K562 (cell line): Measurements from ENCODE around the gene MAB21L4. TPM values are rescaled to one million over a fixed set of nuclear protein-coding genes. Genes with fewer than 3 reads are reported as not detected.

Source experiments
- ATAC-seq: fragments of 200-7000 bp; cut with Tn5 transposase; 3 replicates; pipeline ENCODE4 v1.9.1; 2020; ENCODE audit warnings: moderate library complexity
- BruUV-seq: library from RNA; stranded (reverse); fragments of 400-500 nt; replicated peaks from 2 replicates; lab custom pipeline; 2021; lab: Mats Ljungman, UMichigan
- CTCF ChIA-PET: fragments of 300-600 bp; formaldehyde crosslinking; extraction: SDS; loops from one replicate; lab custom pipeline; 2021; ENCODE audit warnings: low intra/inter-chr PET ratio; lab: Yijun Ruan, JAX
- POLR2A ChIA-PET: fragments of 300-600, 350-650 bp; sonication (Branson Sonifier 250); formaldehyde crosslinking; extraction: SDS; loops from one replicate; lab custom pipeline; 2021; ENCODE audit warnings: antibody characterized with exemption, inconsistent platforms; lab: Yijun Ruan, JAX
- DNase-seq, 4 experiments: peaks; one replicate each; pipeline versions ENCODE4 v3.0.0 to v3.0.0-alpha.2; 2011 to 2018; ENCODE audit warnings: low spot score in 3 of 4, mixed read lengths in 3 of 4; ENCODE audit errors: extremely low read depth in 1 of 4
- FAIRE-seq: peaks from 2 replicates; lab custom pipeline; 2011; peaks lifted over from hg19 to GRCh38; lab: Jason Lieb, UNC
- H2AFZ ChIP-seq: 2 replicates; pipeline ENCODE4 v1.6.0; 2011; ENCODE audit warnings: low read depth, low read length, control low read depth, inconsistent platforms
- H3K27ac ChIP-seq: fragments of 200-600 bp; 3 replicates; pipeline ENCODE4 v1.8.0; 2011; ENCODE audit warnings: low read depth, mild to moderate bottlenecking, control low read depth, inconsistent platforms, low read length, moderate library complexity, mixed read lengths; ENCODE audit errors: extremely low read depth
- H3K27me3 ChIP-seq, 2 experiments: fragments of 300-600 bp in 1 of 2; 2 replicates in 1 of 2; 3 replicates in 1 of 2; pipeline versions ENCODE4 v1.6.0 to v1.8.0; 2011; ENCODE audit warnings: inconsistent platforms in 2 of 2, low read length in 2 of 2, mild to moderate bottlenecking in 1 of 2, mixed read lengths in 1 of 2, moderate library complexity in 1 of 2; ENCODE audit not compliant: control insufficient read depth in 2 of 2, insufficient read depth in 2 of 2
- H3K36me3 ChIP-seq: fragments of 300-600 bp; 3 replicates; pipeline ENCODE4 v1.8.0; 2011; ENCODE audit warnings: mild to moderate bottlenecking, low read length, inconsistent platforms; ENCODE audit not compliant: control insufficient read depth, insufficient read depth
- H3K4me1 ChIP-seq, 2 experiments: fragments of 200-600 bp in 1 of 2; replicated peaks in 1 of 2; 2 replicates in 1 of 2; 3 replicates in 1 of 2; pipeline versions ENCODE4 v1.5.1 to v1.8.0; 2011; ENCODE audit warnings: inconsistent platforms in 2 of 2, low read length in 2 of 2, mild to moderate bottlenecking in 1 of 2, mixed read lengths in 1 of 2, moderate library complexity in 1 of 2; ENCODE audit not compliant: control insufficient read depth in 2 of 2, insufficient read depth in 2 of 2
- H3K4me2 ChIP-seq: 2 replicates; pipeline ENCODE4 v1.6.1; 2011; ENCODE audit warnings: low read length, control low read depth, inconsistent platforms, mixed read lengths; ENCODE audit not compliant: insufficient read depth
- H3K4me3 ChIP-seq: fragments of 200-600 bp; sonication (generic), shearing (Covaris generic); 2 replicates; pipeline ENCODE4 v1.5.1; 2016; ENCODE audit warnings: control low read depth, inconsistent platforms
- H3K79me2 ChIP-seq: fragments of 200-600 bp; 3 replicates; pipeline ENCODE4 v1.8.0; 2011; ENCODE audit warnings: low read length, inconsistent platforms; ENCODE audit not compliant: control insufficient read depth, insufficient read depth
- H3K9ac ChIP-seq, 2 experiments: 2 replicates each; pipeline versions ENCODE4 v1.6.0 to v1.6.1; 2011; ENCODE audit warnings: low read depth in 2 of 2, low read length in 2 of 2, control low read depth in 1 of 2, inconsistent platforms in 1 of 2, mild to moderate bottlenecking in 1 of 2, mixed read lengths in 1 of 2; ENCODE audit not compliant: insufficient read depth in 1 of 2
- H3K9me1 ChIP-seq: one replicate; pipeline ENCODE4 v1.6.0; 2011; ENCODE audit warnings: inconsistent platforms, mild to moderate bottlenecking, low read length, moderate library complexity; ENCODE audit not compliant: control insufficient read depth, insufficient read depth
- H3K9me3 ChIP-seq: replicated peaks from 2 replicates; pipeline ENCODE4 v1.5.1; 2011; ENCODE audit warnings: low read depth, low read length, inconsistent platforms; ENCODE audit not compliant: control insufficient read depth, insufficient read depth
- H4K20me1 ChIP-seq: replicated peaks from 2 replicates; pipeline ENCODE4 v1.6.1; 2011; ENCODE audit warnings: low read length, inconsistent platforms, mixed read lengths; ENCODE audit not compliant: control insufficient read depth, insufficient read depth
- ADNP ChIP-seq: fragments of 200-800 bp; sonication (Bioruptor generic); IDR thresholded peaks from 2 replicates; pipeline ENCODE4 v1.6.1; 2016; ENCODE audit warnings: missing genetic modification characterization, missing compliant biosample characterization
- CBFA2T3 ChIP-seq: fragments of 450-650 bp; IDR thresholded peaks from 2 replicates; pipeline ENCODE4 v1.6.1; 2017
- HDAC6 ChIP-seq: IDR thresholded peaks from 2 replicates; pipeline ENCODE4 v1.6.1; 2012; ENCODE audit warnings: low read depth, mild to moderate bottlenecking, control low read depth, inconsistent platforms, low read length, moderate library complexity
- HEY1 ChIP-seq: fragments of 250-450 bp; sonication (Bioruptor Pico); IDR thresholded peaks from 2 replicates; pipeline ENCODE4 v1.5.0; 2020; ENCODE audit warnings: mild to moderate bottlenecking, moderate library complexity, borderline replicate concordance
- KDM4B ChIP-seq, 2 experiments: fragments of 450-650 bp in 1 of 2; sonication (generic) in 1 of 2; IDR thresholded peaks; 2 replicates each; pipeline ENCODE4 v1.6.1; 2016 to 2017; ENCODE audit warnings: borderline replicate concordance in 2 of 2, antibody characterized with exemption in 1 of 2, low read depth in 1 of 2, mild to moderate bottlenecking in 1 of 2
- KDM5B ChIP-seq: fragments of 200-600 bp; sonication (generic); IDR thresholded peaks from 2 replicates; pipeline ENCODE4 v1.6.1; 2012; ENCODE audit warnings: low read depth, mild to moderate bottlenecking, moderate library complexity, low read length, control low read depth, inconsistent platforms; ENCODE audit not compliant: insufficient replicate concordance
- MTA3 ChIP-seq: fragments of 450-650 bp; formaldehyde crosslinking; IDR thresholded peaks from 2 replicates; pipeline ENCODE4 v1.6.1; 2017; ENCODE audit warnings: mild to moderate bottlenecking, borderline replicate concordance
- NR1H2 ChIP-seq: sonication (generic); formaldehyde crosslinking; IDR thresholded peaks from 2 replicates; pipeline ENCODE4 v1.4.0; 2020; ENCODE audit warnings: mild to moderate bottlenecking, missing genetic modification reagents
- ZNF12 ChIP-seq: sonication (generic); formaldehyde crosslinking; IDR thresholded peaks from 2 replicates; pipeline ENCODE4 v1.4.0; 2020; ENCODE audit warnings: mild to moderate bottlenecking, missing genetic modification reagents
- ZNF24 ChIP-seq: fragments of 450-650 bp; IDR thresholded peaks from 2 replicates; pipeline ENCODE4 v1.6.1; 2016
- ZNF354B ChIP-seq: fragments of 250-450 bp; sonication (Bioruptor Pico); IDR thresholded peaks from 2 replicates; pipeline ENCODE4 v1.4.0; 2020
- ZNF445 ChIP-seq: fragments of 250-450 bp; sonication (Bioruptor Pico); IDR thresholded peaks from 2 replicates; pipeline ENCODE4 v1.4.0; 2020; ENCODE audit warnings: low read depth, mild to moderate bottlenecking, moderate library complexity
- ZNF583 ChIP-seq: fragments of 250-450 bp; sonication (Bioruptor Pico); IDR thresholded peaks from 2 replicates; pipeline ENCODE4 v1.4.0; 2020
- ZNF830 ChIP-seq: fragments of 250-450 bp; sonication (Bioruptor Pico); IDR thresholded peaks from 2 replicates; pipeline ENCODE4 v1.5.0; 2021; ENCODE audit warnings: mild to moderate bottlenecking
- WGBS: fragments of 100-300 bp; shearing (Covaris generic); methylation state at CpG from one replicate; pipeline ENCODE4 v1.1.6; 2016; ENCODE audit warnings: low coverage, mixed read lengths; ENCODE audit not compliant: insufficient coverage; ENCODE audit errors: missing lambda C conversion rate; 5-methylcytosine and 5-hydroxymethylcytosine counted together
- in situ Hi-C: fragments of 300-500 bp; cut with MboI; formaldehyde crosslinking; loops from 4 replicates; pipeline ENCODE4 v1.15.0; 2018; ENCODE audit warnings: inconsistent platforms, mixed read lengths
- intact Hi-C: fragments of 100-400 bp; cut with micrococcal nuclease; formaldehyde crosslinking; loops from 2 replicates; pipeline ENCODE4 v1.14.2; 2022
- polyA plus RNA-seq, 8 experiments: library from polyadenylated mRNA; depleted of rRNA in 4 of 8; stranded (reverse) in 5 of 8; unstranded in 3 of 8; fragments of >200 nt; fragmentation: Nextera tagmentation in 2 of 8; fragmentation: Illumina TruSeq in 1 of 8; extraction: Ambion mirVana in 2 of 8; extraction: Trizol in 1 of 8; gene quantifications; 2 replicates each; pipeline versions ENCODE4 v1.2.1 to v1.2.3, GENCODE V29; 2011 to 2014; ENCODE audit warnings: inconsistent platforms in 1 of 8, missing spikeins in 1 of 8
- total RNA-seq, 7 experiments: library from RNA; depleted of rRNA in 6 of 7; stranded (reverse); fragments of >200 nt in 6 of 7; fragmentation: Illumina TruSeq in 2 of 7; extraction: Trizol in 2 of 7; gene quantifications; 2 replicates each; pipeline versions ENCODE4 v1.2.1 to v1.2.3, GENCODE V29; 2011 to 2021; ENCODE audit warnings: low replicate concordance in 1 of 7
- TF ChIP-seq, protein P1 (sequence below): fragments of 250-450 bp; sonication (Bioruptor Pico); IDR thresholded peaks from 2 replicates; pipeline ENCODE4 v1.4.0; 2020
- TF ChIP-seq, protein P2 (sequence below): fragments of 250-450 bp; sonication (Bioruptor Pico); IDR thresholded peaks from 2 replicates; pipeline ENCODE4 v1.5.1; 2021; ENCODE audit warnings: mild to moderate bottlenecking
- TF ChIP-seq, protein P3 (sequence below), 3 experiments: IDR thresholded peaks in 2 of 3; conservative IDR thresholded peaks in 1 of 3; 2 replicates each; pipeline ENCODE4 v1.5.1; 2011 to 2012; ENCODE audit warnings: low read length in 3 of 3, mild to moderate bottlenecking in 3 of 3, control low read depth in 2 of 3, improper control_type of control experiment in 1 of 3, inconsistent platforms in 1 of 3, low read depth in 1 of 3, mixed read lengths in 1 of 3, moderate library complexity in 1 of 3; ENCODE audit not compliant: insufficient read depth in 2 of 3

Gene MAB21L4
- total and polyA plus RNA-seq, 9 of the 15 experiments (the other 6 are each of a cell fraction or from before 2014, with no cell fraction given), result 0.03 TPM; not detected in 8

DNA sequence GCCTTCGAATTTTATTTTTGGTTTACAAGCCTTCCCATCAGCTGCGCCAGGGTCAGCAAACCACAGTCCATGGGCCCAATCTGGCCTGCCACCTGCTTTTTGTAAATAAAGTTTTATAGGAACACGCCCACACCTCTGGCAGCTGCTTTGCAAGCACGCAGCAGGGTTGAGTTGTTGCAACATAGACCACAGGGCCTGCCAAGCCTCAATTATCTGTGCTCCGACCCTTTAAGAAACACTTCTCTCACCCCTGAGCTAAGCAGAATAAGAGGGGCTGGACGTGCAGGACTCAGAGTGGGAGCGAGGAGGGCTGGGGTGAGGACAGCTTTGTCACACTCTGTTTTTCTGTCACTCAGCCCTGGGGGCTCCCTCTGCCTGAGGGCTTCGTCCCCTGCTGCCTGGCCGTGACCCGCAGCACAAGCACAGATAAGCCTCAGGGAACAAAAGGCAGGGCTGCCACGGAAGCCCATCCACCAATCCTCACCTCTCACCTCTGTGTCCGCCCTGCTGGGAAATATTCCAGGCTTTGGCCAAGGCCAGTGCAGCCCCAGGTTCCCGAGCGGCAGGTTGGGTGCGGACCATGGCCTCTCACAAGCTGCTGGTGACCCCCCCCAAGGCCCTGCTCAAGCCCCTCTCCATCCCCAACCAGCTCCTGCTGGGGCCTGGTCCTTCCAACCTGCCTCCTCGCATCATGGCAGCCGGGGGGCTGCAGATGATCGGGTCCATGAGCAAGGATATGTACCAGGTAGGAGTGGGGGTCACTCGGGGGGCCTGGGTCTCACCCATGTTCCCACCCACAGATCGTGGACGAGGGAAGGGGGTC, 27.5 kb downstream of the MAB21L4 start, which contains the start of gene AGXT:
AGXT (plus strand) TSS at position 539 of the 823 bp plus-strand sequence; CDS start at position 581, 42 bp downstream.
- H2AFZ ChIP-seq, result no peak within 1 kb of the TSS
- no peak within 1 kb of the TSS for H3K9ac ChIP-seq
- TF ChIP-seq ZNF830 (CRISPR knock-in tag) (no peak), KDM4B (IDR thresholded peaks at IDR 0.05; ENCODE audit: borderline replicate concordance in 2 of 2, low read depth in 1 of 2) (no peak), ZNF354B (no peak), ZNF445 (CRISPR knock-in tag) (no peak), MTA3 (no peak), CBFA2T3 (no peak), ZNF24 (no peak), ADNP (tag) (no peak), ZNF583 (CRISPR knock-in tag) (no peak), HDAC6 (no peak), NR1H2 (CRISPR knock-in tag) (no peak), ZNF12 (CRISPR knock-in tag) (no peak), KDM5B (no peak), HEY1 (CRISPR knock-in tag) (no peak)
- TF ChIP-seq, protein P1, sequence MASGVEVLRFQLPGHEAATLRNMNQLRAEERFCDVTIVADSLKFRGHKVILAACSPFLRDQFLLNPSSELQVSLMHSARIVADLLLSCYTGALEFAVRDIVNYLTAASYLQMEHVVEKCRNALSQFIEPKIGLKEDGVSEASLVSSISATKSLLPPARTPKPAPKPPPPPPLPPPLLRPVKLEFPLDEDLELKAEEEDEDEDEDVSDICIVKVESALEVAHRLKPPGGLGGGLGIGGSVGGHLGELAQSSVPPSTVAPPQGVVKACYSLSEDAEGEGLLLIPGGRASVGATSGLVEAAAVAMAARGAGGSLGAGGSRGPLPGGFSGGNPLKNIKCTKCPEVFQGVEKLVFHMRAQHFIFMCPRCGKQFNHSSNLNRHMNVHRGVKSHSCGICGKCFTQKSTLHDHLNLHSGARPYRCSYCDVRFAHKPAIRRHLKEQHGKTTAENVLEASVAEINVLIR, result no peak
- TF ChIP-seq, protein P2, sequence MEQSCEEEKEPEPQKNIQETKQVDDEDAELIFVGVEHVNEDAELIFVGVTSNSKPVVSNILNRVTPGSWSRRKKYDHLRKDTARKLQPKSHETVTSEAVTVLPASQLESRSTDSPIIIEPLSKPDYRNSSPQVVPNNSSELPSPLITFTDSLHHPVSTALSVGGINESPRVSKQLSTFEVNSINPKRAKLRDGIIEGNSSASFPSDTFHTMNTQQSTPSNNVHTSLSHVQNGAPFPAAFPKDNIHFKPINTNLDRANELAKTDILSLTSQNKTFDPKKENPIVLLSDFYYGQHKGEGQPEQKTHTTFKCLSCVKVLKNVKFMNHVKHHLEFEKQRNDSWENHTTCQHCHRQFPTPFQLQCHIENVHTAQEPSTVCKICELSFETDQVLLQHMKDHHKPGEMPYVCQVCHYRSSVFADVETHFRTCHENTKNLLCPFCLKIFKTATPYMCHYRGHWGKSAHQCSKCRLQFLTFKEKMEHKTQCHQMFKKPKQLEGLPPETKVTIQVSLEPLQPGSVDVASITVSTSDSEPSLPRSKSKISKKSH (CRISPR knock-in tag), result no peak
- TF ChIP-seq, protein P3, sequence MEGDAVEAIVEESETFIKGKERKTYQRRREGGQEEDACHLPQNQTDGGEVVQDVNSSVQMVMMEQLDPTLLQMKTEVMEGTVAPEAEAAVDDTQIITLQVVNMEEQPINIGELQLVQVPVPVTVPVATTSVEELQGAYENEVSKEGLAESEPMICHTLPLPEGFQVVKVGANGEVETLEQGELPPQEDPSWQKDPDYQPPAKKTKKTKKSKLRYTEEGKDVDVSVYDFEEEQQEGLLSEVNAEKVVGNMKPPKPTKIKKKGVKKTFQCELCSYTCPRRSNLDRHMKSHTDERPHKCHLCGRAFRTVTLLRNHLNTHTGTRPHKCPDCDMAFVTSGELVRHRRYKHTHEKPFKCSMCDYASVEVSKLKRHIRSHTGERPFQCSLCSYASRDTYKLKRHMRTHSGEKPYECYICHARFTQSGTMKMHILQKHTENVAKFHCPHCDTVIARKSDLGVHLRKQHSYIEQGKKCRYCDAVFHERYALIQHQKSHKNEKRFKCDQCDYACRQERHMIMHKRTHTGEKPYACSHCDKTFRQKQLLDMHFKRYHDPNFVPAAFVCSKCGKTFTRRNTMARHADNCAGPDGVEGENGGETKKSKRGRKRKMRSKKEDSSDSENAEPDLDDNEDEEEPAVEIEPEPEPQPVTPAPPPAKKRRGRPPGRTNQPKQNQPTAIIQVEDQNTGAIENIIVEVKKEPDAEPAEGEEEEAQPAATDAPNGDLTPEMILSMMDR (IDR thresholded peaks at IDR 0.05 in 2 of 3, conservative IDR thresholded peaks at IDR 0.05 in 1 of 3; ENCODE audit: insufficient read depth in 2 of 3, low read depth in 1 of 3, low read length in 3 of 3), result no peak
- TF ChIP-seq, all 486 proteins: peak for 0
- H3K4me3 ChIP-seq, result no peak within 1 kb of the TSS
- no peaks in the 10 kb centered on the region for H3K9me3 ChIP-seq
- H3K36me3 ChIP-seq, result no peaks in the 10 kb centered on the region
- POLR2A ChIA-PET, result no interaction called here
- H4K20me1 ChIP-seq, result no peaks in the 10 kb centered on the region
- in situ Hi-C loops (no loop called here), intact Hi-C loops (no loop called here)
- H3K4me2 ChIP-seq, result no peak within 1 kb of the TSS
- H3K9me1 ChIP-seq, result no peaks in the 10 kb centered on the region
- no peaks in the 10 kb centered on the region for H3K79me2 ChIP-seq
- H3K27ac ChIP-seq, result no peak within 1 kb of the TSS
- BruUV-seq, result no TSS peak
- H3K27me3 ChIP-seq, result peaks cover 3 to 22% of the 10 kb centered on the region in 2 experiments; a peak in 3 of 5 replicates
- DNase-seq (no peak), ATAC-seq (no peak), FAIRE-seq (no peak)
- WGBS, result 0% methylated on average over 12 of the region's 21 CpGs
- CTCF ChIA-PET, result no interaction called here
- H3K4me1 ChIP-seq, result no peaks in the 10 kb centered on the region; a peak in 1 of 5 replicates
